ENCODE data around the gene ZNF248. TPM values are rescaled to one million over a fixed set of nuclear protein-coding genes. Genes with fewer than 3 reads are reported as not detected.
A peak's percentile ranks its signal among the peaks of the same experiment; 100 is the strongest.

ZNF248 gene
- total and polyA plus RNA-seq, 4 donors = 1.8 to 7.9 (median 4.4) TPM

DNA sequence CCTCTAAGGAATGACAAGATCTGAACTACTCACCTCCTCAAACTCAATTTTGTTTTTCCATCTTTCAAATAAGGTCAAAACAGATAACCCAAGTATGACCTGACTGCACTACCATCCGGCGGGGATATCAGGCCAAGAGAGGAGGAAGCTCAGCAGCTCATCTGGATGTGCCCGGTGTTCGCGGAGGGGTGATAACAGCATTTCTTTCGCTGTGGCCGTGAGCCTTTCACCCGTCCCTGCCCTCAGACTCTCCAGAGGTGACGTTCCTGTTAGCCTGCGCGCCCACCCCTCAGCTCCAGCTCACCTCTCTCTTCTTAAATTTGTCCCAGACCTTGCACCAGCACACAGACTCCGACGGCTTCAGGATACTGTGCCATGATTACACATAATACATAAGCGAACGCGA lies 526 bp downstream of the ZNF248 start:
- DNase-seq (ENCODE audit: low spot score) = no peak
- TF ChIP-seq NR2F2 (IDR thresholded peaks at IDR 0.05) (peak; percentile 60), EGR1 (IDR thresholded peaks at IDR 0.05; ENCODE audit: low read depth in 2 of 2) (no peak), SP1 (IDR thresholded peaks at IDR 0.05) (no peak)
- Histone ChIP-seq H3K9ac (ENCODE audit: low read depth in 1 of 2, low read length in 2 of 2) (peak overlapping the region; percentile 67 to 95), H3K27me3 (ENCODE audit: control insufficient read depth in 4 of 4, insufficient read depth in 4 of 4, low read length in 3 of 4) (no peaks in the 10 kb centered on the region), H3K9me3 (ENCODE audit: control insufficient read depth in 4 of 4, low read length in 3 of 4) (peaks cover 0 to 3% (median under 1%) of the 10 kb centered on the region in 4 donors), H3K27ac (ENCODE audit: low read depth in 1 of 2, low read length in 2 of 2) (peak overlapping the region; percentile 88 to 100), H3K4me1 (ENCODE audit: control insufficient read depth in 4 of 4, insufficient read depth in 4 of 4, low read length in 3 of 4) (peaks cover 0 to 21% (median 17%) of the 10 kb centered on the region in 4 donors), H3K36me3 (ENCODE audit: control insufficient read depth in 4 of 4, insufficient read depth in 3 of 4, low read depth in 1 of 4, low read length in 3 of 4) (peaks cover 0 to 4% (median 0%) of the 10 kb centered on the region in 4 donors), H3K4me3 (ENCODE audit: low read depth in 1 of 3, low read length in 3 of 3) (peak overlapping the region; percentile 61 to 95 (median 68))
- under 1% methylated on average over 16 of the region's 16 CpGs for WGBS

DNA sequence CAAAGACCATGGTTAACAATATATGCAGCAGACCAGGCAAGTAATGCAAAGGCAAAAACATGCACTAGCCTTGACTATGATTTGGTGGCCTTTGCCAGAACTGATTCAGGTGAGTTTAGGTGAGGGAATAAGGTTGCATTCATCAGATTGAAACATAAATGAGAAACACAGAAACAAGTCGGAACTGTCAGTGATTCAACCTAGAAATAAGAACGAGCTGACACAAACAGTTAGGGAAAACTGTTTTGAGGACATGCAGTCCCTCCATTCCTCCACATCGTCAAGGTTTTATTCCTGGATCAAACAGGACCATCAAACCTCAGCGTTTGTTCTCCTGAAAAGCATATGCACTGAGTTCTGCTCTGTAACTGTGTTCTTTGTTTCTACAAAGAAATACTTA lies 1.8 kb downstream of the ZNF248 start:
- H3K9me3 ChIP-seq (ENCODE audit: control insufficient read depth in 4 of 4, low read length in 3 of 4) = peaks cover 0 to 1% (median under 1%) of the 10 kb centered on the region in 4 donors
- TF ChIP-seq, protein P1, sequence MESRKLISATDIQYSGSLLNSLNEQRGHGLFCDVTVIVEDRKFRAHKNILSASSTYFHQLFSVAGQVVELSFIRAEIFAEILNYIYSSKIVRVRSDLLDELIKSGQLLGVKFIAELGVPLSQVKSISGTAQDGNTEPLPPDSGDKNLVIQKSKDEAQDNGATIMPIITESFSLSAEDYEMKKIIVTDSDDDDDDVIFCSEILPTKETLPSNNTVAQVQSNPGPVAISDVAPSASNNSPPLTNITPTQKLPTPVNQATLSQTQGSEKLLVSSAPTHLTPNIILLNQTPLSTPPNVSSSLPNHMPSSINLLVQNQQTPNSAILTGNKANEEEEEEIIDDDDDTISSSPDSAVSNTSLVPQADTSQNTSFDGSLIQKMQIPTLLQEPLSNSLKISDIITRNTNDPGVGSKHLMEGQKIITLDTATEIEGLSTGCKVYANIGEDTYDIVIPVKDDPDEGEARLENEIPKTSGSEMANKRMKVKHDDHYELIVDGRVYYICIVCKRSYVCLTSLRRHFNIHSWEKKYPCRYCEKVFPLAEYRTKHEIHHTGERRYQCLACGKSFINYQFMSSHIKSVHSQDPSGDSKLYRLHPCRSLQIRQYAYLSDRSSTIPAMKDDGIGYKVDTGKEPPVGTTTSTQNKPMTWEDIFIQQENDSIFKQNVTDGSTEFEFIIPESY (IDR thresholded peaks at IDR 0.05) = no peak
- no peak for TF ChIP-seq HNF4G (IDR thresholded peaks at IDR 0.05)
- TF ChIP-seq EGR1 (IDR thresholded peaks at IDR 0.05; ENCODE audit: low read depth in 2 of 2) = no peak
- TF ChIP-seq YY1 (IDR thresholded peaks at IDR 0.05) = no peak
- no peak for TF ChIP-seq FOXA2 (IDR thresholded peaks at IDR 0.05)
- TF ChIP-seq JUND (IDR thresholded peaks at IDR 0.05) = no peak
- TF ChIP-seq, protein P2, sequence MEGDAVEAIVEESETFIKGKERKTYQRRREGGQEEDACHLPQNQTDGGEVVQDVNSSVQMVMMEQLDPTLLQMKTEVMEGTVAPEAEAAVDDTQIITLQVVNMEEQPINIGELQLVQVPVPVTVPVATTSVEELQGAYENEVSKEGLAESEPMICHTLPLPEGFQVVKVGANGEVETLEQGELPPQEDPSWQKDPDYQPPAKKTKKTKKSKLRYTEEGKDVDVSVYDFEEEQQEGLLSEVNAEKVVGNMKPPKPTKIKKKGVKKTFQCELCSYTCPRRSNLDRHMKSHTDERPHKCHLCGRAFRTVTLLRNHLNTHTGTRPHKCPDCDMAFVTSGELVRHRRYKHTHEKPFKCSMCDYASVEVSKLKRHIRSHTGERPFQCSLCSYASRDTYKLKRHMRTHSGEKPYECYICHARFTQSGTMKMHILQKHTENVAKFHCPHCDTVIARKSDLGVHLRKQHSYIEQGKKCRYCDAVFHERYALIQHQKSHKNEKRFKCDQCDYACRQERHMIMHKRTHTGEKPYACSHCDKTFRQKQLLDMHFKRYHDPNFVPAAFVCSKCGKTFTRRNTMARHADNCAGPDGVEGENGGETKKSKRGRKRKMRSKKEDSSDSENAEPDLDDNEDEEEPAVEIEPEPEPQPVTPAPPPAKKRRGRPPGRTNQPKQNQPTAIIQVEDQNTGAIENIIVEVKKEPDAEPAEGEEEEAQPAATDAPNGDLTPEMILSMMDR (IDR thresholded peaks at IDR 0.05; ENCODE audit: low read depth, low read length, missing input control) = no peak
- TF ChIP-seq FOXA1 (IDR thresholded peaks at IDR 0.05) = no peak
- TF ChIP-seq, protein P3, sequence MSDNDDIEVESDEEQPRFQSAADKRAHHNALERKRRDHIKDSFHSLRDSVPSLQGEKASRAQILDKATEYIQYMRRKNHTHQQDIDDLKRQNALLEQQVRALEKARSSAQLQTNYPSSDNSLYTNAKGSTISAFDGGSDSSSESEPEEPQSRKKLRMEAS (IDR thresholded peaks at IDR 0.05) = no peak
- TF ChIP-seq RAD21 (IDR thresholded peaks at IDR 0.05) = no peak
- no peak for TF ChIP-seq GABPA (IDR thresholded peaks at IDR 0.05 in 1 of 2, conservative IDR thresholded peaks at IDR 0.05 in 1 of 2)
- no peak for TF ChIP-seq TAF1 (conservative IDR thresholded peaks at IDR 0.05)
- TF ChIP-seq, protein P4, sequence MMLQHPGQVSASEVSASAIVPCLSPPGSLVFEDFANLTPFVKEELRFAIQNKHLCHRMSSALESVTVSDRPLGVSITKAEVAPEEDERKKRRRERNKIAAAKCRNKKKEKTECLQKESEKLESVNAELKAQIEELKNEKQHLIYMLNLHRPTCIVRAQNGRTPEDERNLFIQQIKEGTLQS (IDR thresholded peaks at IDR 0.05) = no peak
- TF ChIP-seq SP1 (IDR thresholded peaks at IDR 0.05) = no peak
- no peak for TF ChIP-seq NR2F2 (IDR thresholded peaks at IDR 0.05)
- no peak for TF ChIP-seq HNF4A (conservative IDR thresholded peaks at IDR 0.05)
- TF ChIP-seq, protein P5, sequence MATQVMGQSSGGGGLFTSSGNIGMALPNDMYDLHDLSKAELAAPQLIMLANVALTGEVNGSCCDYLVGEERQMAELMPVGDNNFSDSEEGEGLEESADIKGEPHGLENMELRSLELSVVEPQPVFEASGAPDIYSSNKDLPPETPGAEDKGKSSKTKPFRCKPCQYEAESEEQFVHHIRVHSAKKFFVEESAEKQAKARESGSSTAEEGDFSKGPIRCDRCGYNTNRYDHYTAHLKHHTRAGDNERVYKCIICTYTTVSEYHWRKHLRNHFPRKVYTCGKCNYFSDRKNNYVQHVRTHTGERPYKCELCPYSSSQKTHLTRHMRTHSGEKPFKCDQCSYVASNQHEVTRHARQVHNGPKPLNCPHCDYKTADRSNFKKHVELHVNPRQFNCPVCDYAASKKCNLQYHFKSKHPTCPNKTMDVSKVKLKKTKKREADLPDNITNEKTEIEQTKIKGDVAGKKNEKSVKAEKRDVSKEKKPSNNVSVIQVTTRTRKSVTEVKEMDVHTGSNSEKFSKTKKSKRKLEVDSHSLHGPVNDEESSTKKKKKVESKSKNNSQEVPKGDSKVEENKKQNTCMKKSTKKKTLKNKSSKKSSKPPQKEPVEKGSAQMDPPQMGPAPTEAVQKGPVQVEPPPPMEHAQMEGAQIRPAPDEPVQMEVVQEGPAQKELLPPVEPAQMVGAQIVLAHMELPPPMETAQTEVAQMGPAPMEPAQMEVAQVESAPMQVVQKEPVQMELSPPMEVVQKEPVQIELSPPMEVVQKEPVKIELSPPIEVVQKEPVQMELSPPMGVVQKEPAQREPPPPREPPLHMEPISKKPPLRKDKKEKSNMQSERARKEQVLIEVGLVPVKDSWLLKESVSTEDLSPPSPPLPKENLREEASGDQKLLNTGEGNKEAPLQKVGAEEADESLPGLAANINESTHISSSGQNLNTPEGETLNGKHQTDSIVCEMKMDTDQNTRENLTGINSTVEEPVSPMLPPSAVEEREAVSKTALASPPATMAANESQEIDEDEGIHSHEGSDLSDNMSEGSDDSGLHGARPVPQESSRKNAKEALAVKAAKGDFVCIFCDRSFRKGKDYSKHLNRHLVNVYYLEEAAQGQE (IDR thresholded peaks at IDR 0.05) = no peak
- no peak for TF ChIP-seq RXRA (IDR thresholded peaks at IDR 0.05)
- H3K9ac ChIP-seq (ENCODE audit: low read depth in 1 of 2, low read length in 2 of 2) = no peak overlapping the region
- WGBS = 82% methylated on average over 4 of the region's 4 CpGs
- H3K27me3 ChIP-seq (ENCODE audit: control insufficient read depth in 4 of 4, insufficient read depth in 4 of 4, low read length in 3 of 4) = no peaks in the 10 kb centered on the region
- H3K4me3 ChIP-seq (ENCODE audit: low read depth in 1 of 3, low read length in 3 of 3) = no peak overlapping the region
- H3K27ac ChIP-seq (ENCODE audit: low read depth in 1 of 2, low read length in 2 of 2) = no peak overlapping the region
- H3K4me1 ChIP-seq (ENCODE audit: control insufficient read depth in 4 of 4, insufficient read depth in 4 of 4, low read length in 3 of 4) = peaks cover 0 to 21% (median 17%) of the 10 kb centered on the region in 4 donors
- peaks cover 0 to 4% (median 0%) of the 10 kb centered on the region in 4 donors for H3K36me3 ChIP-seq (ENCODE audit: control insufficient read depth in 4 of 4, insufficient read depth in 3 of 4, low read depth in 1 of 4, low read length in 3 of 4)
- no peak for DNase-seq (ENCODE audit: low spot score)
